Calu3 (cell line): ENCODE results near the gene EMC1. TPM values are rescaled to one million over a fixed set of nuclear protein-coding genes. Genes with fewer than 3 reads are reported as not detected.
A peak's percentile ranks its signal among the peaks of the same experiment; 100 is the strongest.

Experiments
- BruUV-seq: library from RNA; stranded (reverse); fragments of 400-500 nt; replicated peaks from 2 replicates; lab custom pipeline; 2021; lab: Mats Ljungman, UMichigan
- CTCF ChIA-PET: fragments of 300-600 bp; sonication (Branson Sonifier 250); formaldehyde crosslinking; loops from one replicate; lab custom pipeline; 2022; ENCODE audit warnings: antibody characterized with exemption; lab: Charles Lee
- DNase-seq: peaks from one replicate; pipeline ENCODE4 v3.0.0; 2022
- H3K27ac Mint-ChIP-seq: one replicate; pipeline ENCODE4 v1.8.0; 2022; ENCODE audit warnings: mixed read lengths; ENCODE audit not compliant: unreplicated experiment
- H3K27me3 Mint-ChIP-seq: one replicate; pipeline ENCODE4 v1.8.0; 2022; ENCODE audit warnings: mixed read lengths; ENCODE audit not compliant: unreplicated experiment
- H3K36me3 Mint-ChIP-seq: one replicate; pipeline ENCODE4 v1.8.0; 2022; ENCODE audit warnings: mild to moderate bottlenecking, moderate library complexity, mixed read lengths; ENCODE audit not compliant: insufficient read depth, unreplicated experiment
- H3K4me1 Mint-ChIP-seq: one replicate; pipeline ENCODE4 v1.8.0; 2022; ENCODE audit warnings: mild to moderate bottlenecking, low read depth, mixed read lengths; ENCODE audit not compliant: unreplicated experiment
- H3K4me3 Mint-ChIP-seq: one replicate; pipeline ENCODE4 v1.8.0; 2022; ENCODE audit warnings: mild to moderate bottlenecking, low read depth, moderate library complexity, mixed read lengths; ENCODE audit not compliant: unreplicated experiment
- H3K9me3 Mint-ChIP-seq: one replicate; pipeline ENCODE4 v1.8.0; 2022; ENCODE audit warnings: low read depth, mixed read lengths; ENCODE audit not compliant: unreplicated experiment
- CTCF ChIP-seq: fragments of 200-600 bp; IDR thresholded peaks from one replicate; pipeline ENCODE4 v1.8.0; 2022; ENCODE audit warnings: antibody characterized with exemption; ENCODE audit not compliant: unreplicated experiment
- intact Hi-C: fragments of 100-400 bp; cut with micrococcal nuclease; formaldehyde crosslinking; loops from one replicate; pipeline ENCODE4 v1.10.0; 2022; ENCODE audit not compliant: unreplicated experiment
- total RNA-seq: library from RNA; stranded (reverse); gene quantifications from 2 replicates; pipeline ENCODE4 v1.2.3, GENCODE V29; 2022

The EMC1 gene
- total RNA-seq, 1 experiment from 2014 or later = 53.4 TPM

- peak; percentile 91 for DNase-seq
- Mint-ChIP-seq H3K27me3 (no peaks in the 10 kb centered on the region), H3K27ac (peak within 1 kb of the TSS; percentile 81), H3K4me1 (peaks cover 22% of the 10 kb centered on the region), H3K4me3 (peak within 1 kb of the TSS; percentile 81), H3K36me3 (peaks cover 27% of the 10 kb centered on the region), H3K9me3 (no peaks in the 10 kb centered on the region)
- TF ChIP-seq CTCF = no peak
- intact Hi-C loops = no loop called here
- BruUV-seq = no TSS peak
- CTCF ChIA-PET = no interaction called here
These were observed 41.1 kb downstream of the EMC1 start, which contains the start of gene UBR4 for GRCh38 chr1:19209990-19210771. Gene UBR4, minus strand, starts transcription at chr1:19210266. Its CDS starts 18 bp downstream, at chr1:19210248.

GRCh38 chr1:19209439-19209989 is 41.8 kb downstream of the EMC1 start:
- peaks cover 28% of the 10 kb centered on the region for H3K4me1 Mint-ChIP-seq
- TF ChIP-seq CTCF = no peak
- CTCF ChIA-PET = no interaction called here
- H3K27me3 Mint-ChIP-seq = no peaks in the 10 kb centered on the region
- H3K36me3 Mint-ChIP-seq = peaks cover 25% of the 10 kb centered on the region
- intact Hi-C loops = no loop called here
- H3K9me3 Mint-ChIP-seq = no peaks in the 10 kb centered on the region
- peak overlapping the region; percentile 52 for H3K27ac Mint-ChIP-seq
- H3K4me3 Mint-ChIP-seq = peak overlapping the region; percentile 81
- no TSS peak for BruUV-seq
- DNase-seq = no peak

GRCh38 chr1:19208710-19209438 is 42.5 kb downstream of the EMC1 start:
- Mint-ChIP-seq H3K27ac (peak overlapping the region; percentile 52), H3K36me3 (peaks cover 25% of the 10 kb centered on the region), H3K9me3 (no peaks in the 10 kb centered on the region), H3K4me3 (peak overlapping the region; percentile 81), H3K4me1 (peaks cover 33% of the 10 kb centered on the region), H3K27me3 (no peaks in the 10 kb centered on the region)
- BruUV-seq = TSS peak; percentile 37
- CTCF ChIA-PET = no interaction called here
- DNase-seq = no peak
- intact Hi-C loops = no loop called here
- no peak for TF ChIP-seq CTCF

GRCh38 chr1:19206947-19207346 is 44.4 kb downstream of the EMC1 start:
- intact Hi-C loops = no loop called here
- BruUV-seq = no TSS peak
- TF ChIP-seq CTCF = no peak
- no peak for DNase-seq
- no peak overlapping the region for H3K4me3 Mint-ChIP-seq
- peaks cover 25% of the 10 kb centered on the region for H3K36me3 Mint-ChIP-seq
- no peaks in the 10 kb centered on the region for H3K27me3 Mint-ChIP-seq
- peaks cover 35% of the 10 kb centered on the region for H3K4me1 Mint-ChIP-seq
- no peak overlapping the region for H3K27ac Mint-ChIP-seq
- CTCF ChIA-PET = no interaction called here
- no peaks in the 10 kb centered on the region for H3K9me3 Mint-ChIP-seq
